ENCODE data around the gene THOC6. TPM values are rescaled to one million over a fixed set of nuclear protein-coding genes. Genes with fewer than 3 reads are reported as not detected.

Gene THOC6
- polyA plus RNA-seq, 2 of the 4 experiments (the other 2 are of a cell fraction) = 32.5 to 53.2 TPM

DNA sequence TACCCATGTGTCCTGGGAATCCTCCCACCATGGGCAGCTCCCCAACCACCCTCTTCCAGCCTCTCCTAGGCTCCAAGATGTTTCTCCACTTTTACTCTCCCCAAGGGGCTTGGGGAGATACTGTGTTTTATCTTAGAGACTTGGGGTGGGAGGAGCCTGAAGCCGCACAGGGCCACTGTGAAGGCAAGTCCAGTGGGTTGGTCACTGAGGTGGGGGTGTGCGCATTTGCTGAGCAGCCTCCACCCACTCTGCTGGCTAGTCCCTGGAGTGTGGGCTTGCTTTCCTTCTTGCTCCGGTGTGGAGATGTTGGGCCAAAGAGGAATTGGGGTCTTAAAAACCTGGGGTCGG is 15.2 kb upstream of the THOC6 start:
- FAIRE-seq (no peak), ATAC-seq (no peak), DNase-seq (ENCODE audit: low read depth in 1 of 2, low spot score in 1 of 2) (no peak)
- TF ChIP-seq HOXB13 (CRISPR knock-in tag; IDR thresholded peaks at IDR 0.05; ENCODE audit: low read depth) (no peak), FOXS1 (CRISPR knock-in tag; IDR thresholded peaks at IDR 0.05) (no peak), HDAC2 (IDR thresholded peaks at IDR 0.05) (no peak), BHLHE40 (IDR thresholded peaks at IDR 0.05; ENCODE audit: low read depth, low read length) (no peak), EHMT2 (IDR thresholded peaks at IDR 0.05; ENCODE audit: low read depth) (no peak), EHF (CRISPR knock-in tag; IDR thresholded peaks at IDR 0.05) (no peak), CBX8 (IDR thresholded peaks at IDR 0.05) (no peak), TP53 (CRISPR knock-in tag; IDR thresholded peaks at IDR 0.05) (no peak), TFCP2L1 (CRISPR knock-in tag; IDR thresholded peaks at IDR 0.05) (no peak), FOSB (CRISPR knock-in tag; IDR thresholded peaks at IDR 0.05) (no peak), SMC3 (IDR thresholded peaks at IDR 0.05) (no peak), POLR2AphosphoS2 (conservative IDR thresholded peaks at IDR 0.05; ENCODE audit: low read length) (no peak), ZSCAN20 (CRISPR knock-in tag; IDR thresholded peaks at IDR 0.05) (no peak), NR3C1 (IDR thresholded peaks at IDR 0.05) (no peak), MAFK (IDR thresholded peaks at IDR 0.05; ENCODE audit: partially characterized antibody) (no peak), HEYL (CRISPR knock-in tag; IDR thresholded peaks at IDR 0.05) (no peak)
- TF ChIP-seq, protein P1, sequence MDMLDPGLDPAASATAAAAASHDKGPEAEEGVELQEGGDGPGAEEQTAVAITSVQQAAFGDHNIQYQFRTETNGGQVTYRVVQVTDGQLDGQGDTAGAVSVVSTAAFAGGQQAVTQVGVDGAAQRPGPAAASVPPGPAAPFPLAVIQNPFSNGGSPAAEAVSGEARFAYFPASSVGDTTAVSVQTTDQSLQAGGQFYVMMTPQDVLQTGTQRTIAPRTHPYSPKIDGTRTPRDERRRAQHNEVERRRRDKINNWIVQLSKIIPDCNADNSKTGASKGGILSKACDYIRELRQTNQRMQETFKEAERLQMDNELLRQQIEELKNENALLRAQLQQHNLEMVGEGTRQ (IDR thresholded peaks at IDR 0.05) = no peak
- TF ChIP-seq, protein P2, sequence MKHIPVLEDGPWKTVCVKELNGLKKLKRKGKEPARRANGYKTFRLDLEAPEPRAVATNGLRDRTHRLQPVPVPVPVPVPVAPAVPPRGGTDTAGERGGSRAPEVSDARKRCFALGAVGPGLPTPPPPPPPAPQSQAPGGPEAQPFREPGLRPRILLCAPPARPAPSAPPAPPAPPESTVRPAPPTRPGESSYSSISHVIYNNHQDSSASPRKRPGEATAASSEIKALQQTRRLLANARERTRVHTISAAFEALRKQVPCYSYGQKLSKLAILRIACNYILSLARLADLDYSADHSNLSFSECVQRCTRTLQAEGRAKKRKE (CRISPR knock-in tag; IDR thresholded peaks at IDR 0.05; ENCODE audit: low read depth) = no peak
- TF ChIP-seq, protein P3, sequence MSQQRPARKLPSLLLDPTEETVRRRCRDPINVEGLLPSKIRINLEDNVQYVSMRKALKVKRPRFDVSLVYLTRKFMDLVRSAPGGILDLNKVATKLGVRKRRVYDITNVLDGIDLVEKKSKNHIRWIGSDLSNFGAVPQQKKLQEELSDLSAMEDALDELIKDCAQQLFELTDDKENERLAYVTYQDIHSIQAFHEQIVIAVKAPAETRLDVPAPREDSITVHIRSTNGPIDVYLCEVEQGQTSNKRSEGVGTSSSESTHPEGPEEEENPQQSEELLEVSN (IDR thresholded peaks at IDR 0.05; ENCODE audit: borderline replicate concordance, low read depth) = no peak
- TF ChIP-seq, protein P4, sequence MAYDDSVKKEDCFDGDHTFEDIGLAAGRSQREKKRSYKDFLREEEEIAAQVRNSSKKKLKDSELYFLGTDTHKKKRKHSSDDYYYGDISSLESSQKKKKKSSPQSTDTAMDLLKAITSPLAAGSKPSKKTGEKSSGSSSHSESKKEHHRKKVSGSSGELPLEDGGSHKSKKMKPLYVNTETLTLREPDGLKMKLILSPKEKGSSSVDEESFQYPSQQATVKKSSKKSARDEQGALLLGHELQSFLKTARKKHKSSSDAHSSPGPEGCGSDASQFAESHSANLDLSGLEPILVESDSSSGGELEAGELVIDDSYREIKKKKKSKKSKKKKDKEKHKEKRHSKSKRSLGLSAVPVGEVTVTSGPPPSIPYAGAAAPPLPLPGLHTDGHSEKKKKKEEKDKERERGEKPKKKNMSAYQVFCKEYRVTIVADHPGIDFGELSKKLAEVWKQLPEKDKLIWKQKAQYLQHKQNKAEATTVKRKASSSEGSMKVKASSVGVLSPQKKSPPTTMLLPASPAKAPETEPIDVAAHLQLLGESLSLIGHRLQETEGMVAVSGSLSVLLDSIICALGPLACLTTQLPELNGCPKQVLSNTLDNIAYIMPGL (CRISPR knock-in tag; IDR thresholded peaks at IDR 0.05; ENCODE audit: borderline replicate concordance) = no peak
- Histone ChIP-seq H3K27ac (no peak overlapping the region), H3K4me3 (no peak overlapping the region), H3K9me3 (no peaks in the 10 kb centered on the region), H3K4me2 (no peak overlapping the region), H3K4me1 (peaks cover 19% of the 10 kb centered on the region)
- 84% methylated on average over 4 of the region's 4 CpGs for WGBS (ENCODE audit: missing lambda C conversion rate)
- CTCF ChIA-PET = interaction anchor here (1.1 to 14.8 kb wide), 3 partner anchors 12 to 82 kb away, joined by 3 to 214 read pairs (median 112); partner anchors contain the start of genes CLDN6, HCFC1R1, THOC6 and TNFRSF12A
- POLR2A ChIA-PET = interaction anchor here (9.6 kb wide), 1 partner anchor 13 kb away, joined by 107 read pairs; the partner anchor contains the start of genes HCFC1R1, THOC6 and TNFRSF12A

DNA sequence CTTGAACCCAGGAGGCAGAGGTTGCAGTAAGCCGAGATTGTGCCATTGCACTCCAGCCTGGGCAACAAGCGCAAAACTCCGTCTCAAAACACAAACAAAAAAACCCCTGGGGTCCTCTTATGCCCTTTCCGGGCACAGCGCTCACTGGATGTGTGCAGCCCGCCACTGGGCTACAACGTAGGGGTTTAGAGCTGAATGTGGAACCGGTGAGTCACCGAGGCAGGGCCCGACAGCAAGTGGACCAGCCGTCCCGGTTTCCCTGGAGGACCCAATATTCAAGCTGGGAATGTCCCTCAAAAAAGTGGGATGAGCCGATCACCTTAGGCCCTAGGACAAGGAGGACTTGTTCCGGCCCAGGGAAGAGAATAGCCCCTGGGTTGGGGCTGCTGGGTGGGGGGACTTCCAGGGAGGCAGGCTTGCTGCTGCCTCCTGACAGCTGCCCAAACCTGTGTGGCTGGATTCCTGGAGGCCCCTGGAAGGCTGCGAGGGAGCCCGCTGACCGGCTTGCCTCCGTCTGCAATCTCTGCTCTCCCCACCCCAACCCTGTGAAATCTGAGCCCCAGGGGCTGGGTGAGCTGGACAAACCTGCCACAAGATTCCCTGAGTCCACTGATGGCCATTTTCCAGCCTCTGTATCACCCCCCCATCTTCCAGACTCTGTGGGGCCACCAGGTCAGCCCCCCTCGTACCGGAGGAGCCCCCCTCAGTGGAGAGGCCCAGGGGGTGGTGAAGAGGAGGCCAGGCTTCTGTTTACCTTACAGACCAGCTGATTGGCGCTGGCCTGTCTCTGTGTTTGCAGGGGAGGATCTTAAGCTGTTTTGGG is 14.1 kb upstream of the THOC6 start:
- FAIRE-seq (no peak), DNase-seq (ENCODE audit: low read depth in 1 of 2, low spot score in 1 of 2) (no peak), ATAC-seq (no peak)
- Histone ChIP-seq H3K4me1 (peaks cover 23% of the 10 kb centered on the region), H3K27ac (0 out of 6 replicates have a peak overlapping the region, but pooled peaks of 1 of the 2 experiments have one; percentile 1), H3K4me3 (no peak overlapping the region), H3K9me3 (no peaks in the 10 kb centered on the region), H3K4me2 (no peak overlapping the region)
- CTCF ChIA-PET = interaction anchor here (0.9 to 14.8 kb wide), 5 partner anchors 11 to 83 kb away, joined by 3 to 214 read pairs (median 3); partner anchors contain the start of genes CLDN6, HCFC1R1, THOC6 and TNFRSF12A
- TF ChIP-seq NFE2L2 (conservative IDR thresholded peaks at IDR 0.05; ENCODE audit: low read length) = no peak
- 86% methylated on average over 19 of the region's 21 CpGs for WGBS (ENCODE audit: missing lambda C conversion rate)
- POLR2A ChIA-PET = interaction anchor here (3.7 kb wide), 1 partner anchor 11 kb away, joined by 31 read pairs; the partner anchor contains the start of gene TNFRSF12A
